AG10803 (cell line): ENCODE data around the gene ASB18.
"Not testable (repeated sequence)": the region's sequence is repeated elsewhere in the genome, so short reads cannot be mapped to it uniquely, and the experiment has no call there.

Experiments used
- DNase-seq: peaks from one replicate; pipeline ENCODE4 v3.0.0; 2010; ENCODE audit warnings: low read depth
- H3K4me3 ChIP-seq: 2 replicates; pipeline ENCODE4 v1.5.1; 2011; ENCODE audit warnings: mild to moderate bottlenecking, low read length, control low read depth
- CTCF ChIP-seq: conservative IDR thresholded peaks from 2 replicates; pipeline ENCODE4 v1.5.1; 2011; ENCODE audit warnings: mild to moderate bottlenecking, low read length, control low read depth, inconsistent platforms

ASB18 gene

DNA sequence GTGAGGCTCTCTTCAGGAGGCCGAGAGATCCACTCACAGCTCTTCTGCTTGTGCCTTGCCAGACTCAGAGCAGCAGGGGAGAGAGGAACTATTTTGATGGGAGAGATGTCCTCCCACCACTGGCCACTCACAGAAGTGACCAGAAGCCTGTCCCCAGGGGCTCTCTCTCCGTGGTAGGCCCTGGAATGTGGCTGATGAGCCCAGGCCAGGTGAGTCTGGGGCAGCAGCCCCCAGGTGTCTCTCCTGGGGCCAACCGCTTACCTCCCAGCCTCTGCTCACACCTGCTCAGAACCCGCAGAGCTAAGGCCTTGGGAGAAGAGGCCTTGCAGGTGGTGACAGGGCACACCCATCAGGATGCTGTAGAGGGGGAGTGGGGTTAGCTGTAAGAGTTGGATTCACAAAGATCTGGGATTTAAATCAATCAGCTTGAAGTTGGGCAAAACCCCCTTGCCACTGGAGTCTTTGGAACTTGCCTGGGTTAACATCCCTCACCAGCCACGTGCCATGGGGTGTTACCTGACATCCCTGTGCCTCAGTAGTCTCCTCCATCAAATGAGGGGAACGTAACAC, 29.1 kb upstream of the ASB18 start:
- no peak overlapping the region for H3K4me3 ChIP-seq
- no peak for TF ChIP-seq CTCF
- DNase-seq = no peak

DNA sequence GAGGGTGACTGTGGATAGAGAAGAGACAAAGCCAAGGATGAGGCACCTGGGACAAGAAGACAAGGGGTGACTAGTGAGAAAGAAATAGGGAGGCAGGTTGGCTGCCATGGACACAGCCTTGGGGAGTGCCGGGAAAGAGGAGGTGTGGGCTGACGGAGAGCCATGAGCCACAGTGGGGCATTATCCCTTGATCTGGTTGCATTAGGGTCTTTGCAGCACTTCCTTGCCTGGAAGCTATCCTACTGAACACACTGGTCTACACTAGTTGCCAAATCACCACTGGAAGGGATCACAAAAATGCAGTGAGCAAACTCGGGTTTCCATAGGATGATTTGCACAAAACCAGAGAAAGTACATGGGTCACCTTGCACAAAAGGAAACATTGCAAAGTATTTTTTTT, 27.7 kb upstream of the ASB18 start:
- TF ChIP-seq CTCF = no peak
- no peak for DNase-seq
- H3K4me3 ChIP-seq = no peak overlapping the region

DNA sequence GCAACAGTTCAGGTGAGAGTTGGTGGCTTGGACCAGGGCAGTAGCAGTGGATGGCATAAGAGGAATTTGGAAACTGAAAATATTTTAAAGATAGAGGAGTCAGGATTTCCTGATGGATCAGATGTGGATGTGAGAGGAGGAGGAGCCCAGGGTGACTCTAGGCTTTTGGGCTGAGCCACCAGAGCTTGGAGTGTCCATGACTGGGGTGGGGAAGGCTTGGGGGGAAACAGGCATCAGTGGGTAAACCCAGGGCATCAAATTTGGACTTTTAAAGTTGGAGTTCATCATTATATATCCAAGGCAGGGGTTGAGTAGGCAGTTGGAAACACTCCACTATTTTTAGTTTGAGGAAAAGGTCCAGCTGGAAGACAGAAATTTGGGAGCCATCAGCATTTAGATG, 27.3 kb upstream of the ASB18 start:
- no peak for DNase-seq
- TF ChIP-seq CTCF = no peak
- H3K4me3 ChIP-seq = no peak overlapping the region

DNA sequence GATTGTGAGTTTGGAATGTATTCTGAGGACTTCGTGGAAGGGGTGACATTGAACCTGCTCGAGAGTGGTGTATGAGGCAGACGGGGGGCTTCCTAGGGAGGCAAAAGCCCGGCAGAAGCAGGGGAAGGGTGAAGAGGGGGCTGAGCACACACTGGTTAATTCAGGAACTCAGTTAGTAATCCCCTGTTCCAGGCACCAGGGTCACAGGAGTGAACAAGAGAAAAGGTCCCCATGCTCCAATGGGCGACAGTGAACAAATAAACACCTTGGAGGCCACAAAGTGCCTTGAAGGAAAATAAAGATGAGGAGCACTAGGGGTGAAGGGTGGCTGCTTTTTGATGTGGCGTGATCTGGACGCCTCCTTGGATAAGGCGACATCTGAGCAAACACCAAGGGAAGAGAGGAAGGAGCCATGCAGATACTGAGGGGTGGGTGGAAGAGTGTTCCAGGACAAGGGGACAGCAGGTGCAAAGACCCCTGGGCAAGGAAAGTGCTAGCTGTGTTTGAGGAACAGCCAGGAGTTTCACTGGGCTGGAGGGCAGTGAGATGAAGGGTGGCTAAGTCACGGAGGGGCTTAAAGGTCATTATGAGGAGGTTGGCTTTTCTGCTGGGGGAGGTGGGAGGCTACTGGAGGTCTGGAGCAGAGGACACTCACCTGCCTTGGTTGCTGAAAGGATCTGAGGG, 26.7 kb upstream of the ASB18 start:
- no peak for TF ChIP-seq CTCF
- no peak for DNase-seq
- no peak overlapping the region for H3K4me3 ChIP-seq

DNA sequence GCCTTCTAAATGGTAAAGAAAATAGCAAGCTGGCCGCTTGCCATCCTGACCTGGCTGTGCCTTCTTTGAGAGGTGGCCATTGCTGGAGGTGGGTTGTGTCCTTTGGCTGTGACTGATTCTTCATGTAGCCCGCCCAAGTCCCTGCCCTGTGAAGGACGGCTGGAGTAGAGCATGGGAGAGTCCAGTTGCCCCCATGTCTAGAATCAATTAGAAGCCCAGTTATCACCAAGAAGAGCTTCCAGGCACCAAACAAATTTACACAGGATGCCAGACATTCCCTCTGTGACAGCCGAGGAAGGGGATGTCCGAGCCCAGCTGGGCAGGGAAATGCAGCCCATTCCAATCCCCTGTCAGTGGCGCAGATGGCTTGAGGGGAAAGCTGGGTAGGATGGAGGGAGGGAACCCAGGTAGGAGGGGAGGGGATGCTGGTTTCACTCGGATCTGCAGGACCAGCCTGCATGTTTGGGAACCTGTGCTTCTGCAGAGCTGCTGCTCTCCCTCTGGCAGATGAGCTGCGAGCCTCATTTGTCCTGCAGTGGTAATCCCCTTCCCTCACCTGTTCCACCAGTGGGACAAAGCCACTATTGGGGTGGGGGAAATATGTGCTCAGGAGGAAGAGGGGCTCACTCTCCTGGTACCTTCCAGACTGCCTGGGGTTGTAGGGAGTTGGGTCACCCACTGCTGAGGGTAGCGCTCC, 25.7 kb upstream of the ASB18 start:
- no peak overlapping the region for H3K4me3 ChIP-seq
- no peak for TF ChIP-seq CTCF
- DNase-seq = no peak

- not testable (repeated sequence) for DNase-seq, H3K4me3 ChIP-seq
Observed at GRCh38 chr2:236288373-236288772, 24.2 kb upstream of the ASB18 start.

GRCh38 chr2:236287656-236288055, 23.4 kb upstream of the ASB18 start:
- no peak for DNase-seq
- TF ChIP-seq CTCF = no peak
- H3K4me3 ChIP-seq = no peak overlapping the region
